Stimulated activated CD4-positive, alpha-beta T cell treated with anti-CD3 and anti-CD28 coated beads, Interleukin-2, amount 100 ng/mL, for 24 hours (primary cell): Measurements from ENCODE around the gene RHOH.
"Not testable (repeated sequence)": the region's sequence is repeated elsewhere in the genome, so short reads cannot be mapped to it uniquely, and the experiment has no call there.

ENCODE experiments used
- DNase-seq, 2 donors: peaks; one replicate each; pipeline ENCODE4 v3.0.0-alpha.2; 2020

Gene RHOH

GRCh38 chr4:40196724-40197281 lies at the start of gene RHOH:
RHOH (plus strand) TSS chr4:40197031; CDS start chr4:40243387, 46,356 bp downstream.
- DNase-seq, result peak; percentile 70 to 77

GRCh38 chr4:40147490-40147889 lies 49.3 kb upstream of the RHOH start:
- DNase-seq, result not testable (repeated sequence)

GRCh38 chr4:40149960-40150385 lies 46.9 kb upstream of the RHOH start:
- DNase-seq, result peak; percentile 61 to 71

GRCh38 chr4:40150932-40151331 lies 45.9 kb upstream of the RHOH start:
- DNase-seq, result no peak

GRCh38 chr4:40152637-40153036 lies 44.2 kb upstream of the RHOH start:
- no peak for DNase-seq

GRCh38 chr4:40157436-40157835 lies 39.4 kb upstream of the RHOH start:
- DNase-seq, result no peak

- DNase-seq, result no peak
Observed at GRCh38 chr4:40160258-40160657, 36.6 kb upstream of the RHOH start.

GRCh38 chr4:40164459-40164858 lies 32.4 kb upstream of the RHOH start:
- DNase-seq, result no peak

GRCh38 chr4:40165916-40166315 lies 30.9 kb upstream of the RHOH start:
- no peak for DNase-seq

- no peak for DNase-seq
Observed at GRCh38 chr4:40168070-40168469, 28.8 kb upstream of the RHOH start.

GRCh38 chr4:40170588-40170987 lies 26.2 kb upstream of the RHOH start:
- DNase-seq, result no peak

GRCh38 chr4:40173470-40173875 lies 23.4 kb upstream of the RHOH start:
- DNase-seq, result no peak

GRCh38 chr4:40176602-40177001 lies 20.2 kb upstream of the RHOH start:
- no peak for DNase-seq

GRCh38 chr4:40177591-40177990 lies 19.2 kb upstream of the RHOH start:
- no peak for DNase-seq

GRCh38 chr4:40178672-40179071 lies 18.2 kb upstream of the RHOH start:
- no peak for DNase-seq

GRCh38 chr4:40179360-40179759 lies 17.5 kb upstream of the RHOH start:
- no peak for DNase-seq

GRCh38 chr4:40180356-40180755 lies 16.5 kb upstream of the RHOH start:
- no peak for DNase-seq

GRCh38 chr4:40182001-40182400 lies 14.8 kb upstream of the RHOH start:
- DNase-seq, result no peak

- DNase-seq, result no peak
Observed at GRCh38 chr4:40182954-40183353, 13.9 kb upstream of the RHOH start.

GRCh38 chr4:40183615-40184411 lies 13.0 kb upstream of the RHOH start:
- DNase-seq, result no peak

- DNase-seq, result no peak
Observed at GRCh38 chr4:40185830-40186664, 10.8 kb upstream of the RHOH start.

- DNase-seq, result no peak
Observed at GRCh38 chr4:40186665-40187014, 10.2 kb upstream of the RHOH start.

GRCh38 chr4:40187386-40187906 lies 9.4 kb upstream of the RHOH start:
- no peak for DNase-seq

GRCh38 chr4:40190019-40190418 lies 6.8 kb upstream of the RHOH start:
- DNase-seq, result no peak
